Epithelial cell of proximal tubule (primary cell): ENCODE measurements around the gene HK1. TPM values are rescaled to one million over a fixed set of nuclear protein-coding genes. Genes with fewer than 3 reads are reported as not detected.

ENCODE experiments used
- DNase-seq: peaks from one replicate; pipeline ENCODE4 v3.0.0-alpha.2; 2011; ENCODE audit warnings: low read depth
- H3K4me3 ChIP-seq: 2 replicates; pipeline ENCODE4 v1.5.1; 2011; ENCODE audit warnings: low read depth, mild to moderate bottlenecking, low read length
- CTCF ChIP-seq: conservative IDR thresholded peaks from 2 replicates; pipeline ENCODE4 v1.5.1; 2012; ENCODE audit warnings: low read depth, mild to moderate bottlenecking, low read length
- total RNA-seq: library from RNA; depleted of rRNA; stranded (reverse); fragments of >200 nt; gene quantifications from 2 replicates; pipeline ENCODE4 v1.2.3, GENCODE V29; 2015

The HK1 gene
- total RNA-seq, 1 donor from 2014 or later, result 84.4 TPM

DNA sequence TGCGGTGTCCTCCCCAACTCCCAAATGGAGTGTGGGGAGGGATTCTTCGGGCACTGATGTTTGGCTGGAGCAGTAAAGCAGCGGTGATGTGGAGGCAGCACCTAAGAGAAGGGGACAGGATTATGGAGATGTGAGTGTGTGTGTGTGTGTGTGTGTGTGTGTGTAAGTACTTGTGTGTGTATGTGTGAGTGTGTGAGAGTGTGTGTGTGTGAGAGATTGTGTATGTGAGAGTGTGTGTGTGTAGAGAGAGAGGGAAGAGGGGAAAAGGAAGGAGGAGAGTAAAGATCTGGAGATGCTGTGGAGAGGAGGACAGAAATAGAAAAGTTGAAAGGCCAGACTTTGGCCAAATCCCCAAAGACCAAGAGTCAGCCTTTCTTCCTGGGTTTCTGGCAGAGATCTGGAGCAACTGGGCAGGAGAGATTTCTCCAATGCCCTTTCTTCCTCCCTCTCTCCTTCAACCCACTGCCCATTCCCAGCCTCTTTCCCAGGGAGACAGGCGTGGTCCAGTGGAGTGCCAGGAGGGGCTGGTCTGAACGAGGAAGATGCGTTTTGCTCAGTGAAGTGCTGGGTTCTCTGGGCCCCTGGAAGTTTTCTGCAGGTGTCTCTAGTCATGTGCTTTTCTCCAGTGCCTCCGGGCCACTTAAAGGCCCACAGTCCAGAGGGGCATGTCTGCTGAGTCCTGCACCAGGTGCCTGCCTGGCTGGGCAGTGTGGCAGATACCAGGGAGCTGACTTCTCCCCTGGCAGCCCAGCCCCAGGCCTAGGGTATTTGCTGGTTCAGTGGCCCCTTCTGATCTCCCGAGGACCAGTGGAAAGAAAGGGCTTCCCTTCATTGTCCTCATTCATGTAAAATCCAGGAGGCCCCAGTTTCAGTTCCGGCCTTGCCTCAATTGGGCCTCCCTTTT is 60.5 kb downstream of the HK1 start:
- H3K4me3 ChIP-seq, result no peak overlapping the region
- TF ChIP-seq CTCF, result no peak
- DNase-seq, result no peak

GRCh38 chr10:69340695-69341094 is 62.4 kb downstream of the HK1 start:
- no peak for DNase-seq
- no peak for TF ChIP-seq CTCF
- H3K4me3 ChIP-seq, result no peak overlapping the region

GRCh38 chr10:69343905-69344304 is 65.6 kb downstream of the HK1 start:
- H3K4me3 ChIP-seq, result no peak overlapping the region
- TF ChIP-seq CTCF, result no peak
- DNase-seq, result no peak

DNA sequence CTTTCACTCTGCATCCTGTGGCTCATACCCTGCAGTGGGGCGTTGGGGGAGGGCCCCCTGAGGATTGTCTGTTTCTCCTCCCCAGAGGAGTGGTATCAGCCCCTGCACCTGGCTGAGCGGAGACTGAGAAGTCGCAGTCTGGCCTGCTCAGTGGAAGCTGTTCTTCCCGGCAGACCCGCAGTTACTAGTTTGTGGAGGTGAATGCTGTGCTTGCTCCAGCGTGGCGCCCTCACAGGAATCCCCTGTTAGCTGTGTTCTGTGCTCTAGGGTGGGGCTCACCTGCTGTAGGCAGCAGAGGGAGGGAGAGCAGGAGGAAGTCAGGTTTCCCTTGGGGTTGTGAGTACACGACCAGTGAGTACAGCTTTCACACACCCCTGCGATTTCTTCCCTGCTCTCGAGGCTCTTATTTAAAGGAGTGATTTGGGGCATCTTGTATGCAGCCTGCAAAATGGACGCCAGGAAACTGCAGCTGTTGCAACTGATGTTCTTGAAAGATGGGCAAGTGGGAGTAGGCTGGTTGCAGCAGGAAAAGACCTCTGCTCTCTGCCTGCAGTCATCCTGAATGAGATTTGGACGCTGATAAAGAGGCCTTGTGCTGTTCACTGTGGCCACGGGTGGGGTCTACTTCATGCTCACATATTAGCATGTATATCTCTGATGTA is 66.4 kb downstream of the HK1 start:
- H3K4me3 ChIP-seq, result no peak overlapping the region
- no peak for TF ChIP-seq CTCF
- no peak for DNase-seq

DNA sequence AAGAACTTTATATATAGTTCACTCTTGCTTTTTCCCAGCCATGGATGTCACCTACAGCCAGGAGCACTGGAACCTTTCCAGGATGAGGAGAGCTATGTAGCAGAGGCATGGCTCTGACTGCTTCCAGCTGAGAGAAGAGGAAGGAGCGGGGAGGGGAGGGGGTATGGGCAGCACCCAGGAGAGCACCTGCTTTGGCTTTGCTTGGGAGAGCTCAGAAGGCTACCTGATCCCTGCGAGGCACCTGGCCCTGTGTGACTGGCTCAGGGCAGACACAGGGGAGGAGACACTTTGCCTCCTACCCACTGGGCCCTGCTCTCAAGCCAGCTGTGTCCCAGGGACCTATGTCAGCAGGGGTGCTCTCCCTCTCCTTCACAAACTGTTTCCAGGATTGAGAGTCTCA is 67.1 kb downstream of the HK1 start:
- no peak for TF ChIP-seq CTCF
- H3K4me3 ChIP-seq, result no peak overlapping the region
- no peak for DNase-seq

GRCh38 chr10:69345890-69346474 is 67.7 kb downstream of the HK1 start:
- no peak for TF ChIP-seq CTCF
- no peak for DNase-seq
- no peak overlapping the region for H3K4me3 ChIP-seq
